Kidney (tissue), 14 donors: ENCODE results near the gene RGPD8. TPM values are rescaled to one million over a fixed set of nuclear protein-coding genes. Genes with fewer than 3 reads are reported as not detected.

Experiments
- DNase-seq, 5 donors: peaks; one replicate each; pipeline ENCODE4 v3.0.0-alpha.2; 2013 to 2020
- FAIRE-seq: peaks from 2 replicates; lab custom pipeline; 2012; peaks lifted over from hg19 to GRCh38; lab: Jason Lieb, UNC
- H3K27ac ChIP-seq, 2 donors: one replicate each; pipeline ENCODE4 v1.7.0; 2013; ENCODE audit warnings: low read depth in 2 of 2, low read length in 2 of 2, inconsistent platforms in 1 of 2
- H3K27me3 ChIP-seq: one replicate; pipeline ENCODE4 v1.7.1; 2013; ENCODE audit warnings: low read length, inconsistent platforms; ENCODE audit not compliant: control insufficient read depth, insufficient read depth
- H3K36me3 ChIP-seq, 3 donors: one replicate each; pipeline versions ENCODE4 v1.7.0 to v1.7.1; 2013; ENCODE audit warnings: low read length in 3 of 3, control low read depth in 1 of 3, inconsistent platforms in 1 of 3; ENCODE audit not compliant: insufficient read depth in 3 of 3, control insufficient read depth in 2 of 3
- H3K4me1 ChIP-seq, 3 donors: one replicate each; pipeline versions ENCODE4 v1.7.0 to v1.7.1; 2013; ENCODE audit warnings: low read length in 3 of 3, inconsistent platforms in 1 of 3, low read depth in 1 of 3; ENCODE audit not compliant: control insufficient read depth in 2 of 3, insufficient read depth in 2 of 3
- H3K4me3 ChIP-seq, 3 donors: one replicate each; pipeline versions ENCODE4 v1.7.0 to v1.8.1; 2013; ENCODE audit warnings: low read length in 3 of 3, control low read depth in 1 of 3, inconsistent platforms in 1 of 3
- H3K9ac ChIP-seq, 3 donors: one replicate each; pipeline versions ENCODE4 v1.7.0 to v1.7.1; 2013; ENCODE audit warnings: low read length in 3 of 3, control low read depth in 1 of 3, inconsistent platforms in 1 of 3
- H3K9me3 ChIP-seq, 3 donors: one replicate each; pipeline versions ENCODE4 v1.7.0 to v1.7.1; 2013; ENCODE audit warnings: low read length in 3 of 3, control low read depth in 1 of 3, inconsistent platforms in 1 of 3; ENCODE audit not compliant: control insufficient read depth in 2 of 3, insufficient read depth in 1 of 3
- intact Hi-C: fragments of 100-400 bp; cut with DNase I; formaldehyde crosslinking; loops from one replicate; pipeline ENCODE4 v1.11.1; 2022
- polyA plus RNA-seq: library from polyadenylated mRNA; stranded (reverse); fragments of 350-450 nt; fragmentation: Illumina TruSeq; extraction: RNeasy Lipid Tissue Mini Kit (QIAGEN cat#74804); gene quantifications from one replicate; pipeline ENCODE4 v1.2.3, GENCODE V29; 2014; ENCODE audit warnings: low read depth, low replicate concordance; ENCODE audit not compliant: insufficient read depth
- total RNA-seq: library from RNA; stranded (reverse); fragmentation: NEBNext Ultra II Directional; extraction: Animal tissue kit (Norgen Biotek cat#: 25700); gene quantifications from one replicate; pipeline ENCODE4 v1.2.1, GENCODE V29; 2021
- TF ChIP-seq, protein P1 (sequence below): IDR thresholded peaks from 3 replicates; pipeline ENCODE4 v1.5.1; 2012; ENCODE audit warnings: mild to moderate bottlenecking, moderate library complexity, borderline replicate concordance; ENCODE audit not compliant: insufficient read depth; ENCODE audit errors: extremely low read depth
- donor health status: control.
- donor health status: control.
- donor health status: control.
- donor health status: control.
- donor health status: control.
- donor health status: DM: yes; HTN: yes; CAD: no.
- donor health status: Normal renal cell carcinoma (clear cell type).

RGPD8 gene
- total and polyA plus RNA-seq, 2 donors from 2014 or later, result 0.77 to 13.8 TPM

DNA sequence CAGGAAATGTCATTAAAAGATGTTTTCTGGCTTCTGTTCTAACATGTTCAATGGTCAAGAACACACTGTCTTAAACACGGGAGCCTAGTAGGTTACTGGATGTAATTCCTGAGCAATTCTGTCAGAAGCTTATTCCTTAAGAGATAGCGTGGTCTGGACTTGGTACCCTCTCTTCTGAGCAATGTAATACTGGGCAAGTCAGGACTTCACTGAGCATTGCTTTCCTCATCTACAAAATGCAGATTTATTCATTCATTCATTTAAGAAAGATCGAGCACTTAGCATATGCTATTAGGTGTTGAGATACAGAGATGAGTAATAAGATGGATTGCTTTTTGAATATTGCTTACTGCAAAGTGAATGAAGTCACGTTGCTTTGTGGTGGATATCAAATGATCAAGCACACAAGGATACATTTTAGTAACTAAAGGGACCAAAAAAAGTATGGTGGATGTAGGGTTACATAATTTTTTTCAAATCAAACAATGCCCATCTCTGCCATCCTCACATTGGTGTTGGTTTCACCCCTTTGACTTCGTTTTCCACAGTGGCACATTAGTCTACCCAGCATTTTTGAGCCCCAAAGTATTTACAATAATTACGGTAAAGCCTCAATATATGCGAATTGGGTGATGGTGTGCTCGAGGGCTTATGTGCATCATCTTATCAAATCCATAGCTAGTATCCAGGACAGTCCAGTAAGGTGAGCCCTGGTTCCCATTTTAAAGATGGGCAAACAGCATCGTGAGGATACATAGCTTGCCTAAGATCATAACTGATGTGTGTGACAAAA, 92.8 kb downstream of the RGPD8 start:
- H3K9me3 ChIP-seq, result no peaks in the 10 kb centered on the region
- no peak overlapping the region for H3K9ac ChIP-seq
- FAIRE-seq, result no peak
- no peaks in the 10 kb centered on the region for H3K27me3 ChIP-seq
- H3K36me3 ChIP-seq, result no peaks in the 10 kb centered on the region
- TF ChIP-seq, protein P1, sequence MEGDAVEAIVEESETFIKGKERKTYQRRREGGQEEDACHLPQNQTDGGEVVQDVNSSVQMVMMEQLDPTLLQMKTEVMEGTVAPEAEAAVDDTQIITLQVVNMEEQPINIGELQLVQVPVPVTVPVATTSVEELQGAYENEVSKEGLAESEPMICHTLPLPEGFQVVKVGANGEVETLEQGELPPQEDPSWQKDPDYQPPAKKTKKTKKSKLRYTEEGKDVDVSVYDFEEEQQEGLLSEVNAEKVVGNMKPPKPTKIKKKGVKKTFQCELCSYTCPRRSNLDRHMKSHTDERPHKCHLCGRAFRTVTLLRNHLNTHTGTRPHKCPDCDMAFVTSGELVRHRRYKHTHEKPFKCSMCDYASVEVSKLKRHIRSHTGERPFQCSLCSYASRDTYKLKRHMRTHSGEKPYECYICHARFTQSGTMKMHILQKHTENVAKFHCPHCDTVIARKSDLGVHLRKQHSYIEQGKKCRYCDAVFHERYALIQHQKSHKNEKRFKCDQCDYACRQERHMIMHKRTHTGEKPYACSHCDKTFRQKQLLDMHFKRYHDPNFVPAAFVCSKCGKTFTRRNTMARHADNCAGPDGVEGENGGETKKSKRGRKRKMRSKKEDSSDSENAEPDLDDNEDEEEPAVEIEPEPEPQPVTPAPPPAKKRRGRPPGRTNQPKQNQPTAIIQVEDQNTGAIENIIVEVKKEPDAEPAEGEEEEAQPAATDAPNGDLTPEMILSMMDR, result no peak
- no peaks in the 10 kb centered on the region for H3K4me1 ChIP-seq
- H3K27ac ChIP-seq, result no peak overlapping the region
- intact Hi-C loops, result no loop called here
- H3K4me3 ChIP-seq, result no peak overlapping the region
- DNase-seq, result no peak

DNA sequence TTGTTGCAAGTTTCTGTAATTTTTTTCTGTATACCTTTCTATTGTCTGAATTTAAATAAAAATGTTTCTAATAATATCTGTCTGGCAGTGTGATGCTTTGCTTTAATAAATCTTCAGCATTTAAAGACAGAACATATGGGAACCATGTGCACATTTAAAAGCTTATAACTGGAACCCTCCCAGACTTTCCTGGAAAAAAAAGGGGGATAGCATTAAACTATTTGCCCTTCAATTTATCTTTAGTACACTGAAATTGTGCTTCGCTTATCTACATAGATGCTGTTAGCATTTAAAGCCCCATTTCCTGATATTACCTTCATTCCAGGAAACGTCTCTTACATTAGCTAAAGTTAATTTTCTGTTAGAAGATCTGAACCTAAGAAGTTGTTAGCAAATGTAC, 93.5 kb downstream of the RGPD8 start:
- TF ChIP-seq, protein P1, result no peak
- no peaks in the 10 kb centered on the region for H3K36me3 ChIP-seq
- H3K27me3 ChIP-seq, result no peaks in the 10 kb centered on the region
- H3K4me1 ChIP-seq, result no peaks in the 10 kb centered on the region
- DNase-seq (peak in 2 of 5 donors; percentile 17 to 32), FAIRE-seq (no peak)
- no peak overlapping the region for H3K27ac ChIP-seq
- H3K9me3 ChIP-seq, result no peaks in the 10 kb centered on the region
- no peak overlapping the region for H3K9ac ChIP-seq
- intact Hi-C loops, result no loop called here
- H3K4me3 ChIP-seq, result no peak overlapping the region

DNA sequence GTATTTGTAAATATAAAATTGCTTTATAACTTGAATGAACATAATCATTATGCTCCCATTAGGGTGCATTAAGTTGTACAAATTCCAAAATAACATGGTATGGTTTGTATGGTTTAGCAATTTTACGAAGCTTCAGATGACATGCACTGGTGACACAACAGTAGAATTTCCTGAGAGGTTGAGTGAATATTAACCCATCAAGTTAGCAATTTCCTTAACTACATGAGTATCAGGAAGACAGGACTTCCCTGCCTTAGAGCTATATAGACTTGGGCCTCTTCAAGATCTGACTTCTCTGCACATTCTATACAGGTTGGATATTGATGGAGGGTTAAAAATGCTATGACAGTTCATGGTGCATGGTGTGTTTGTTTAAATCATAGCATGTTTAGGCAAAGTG, 97.8 kb downstream of the RGPD8 start:
- Histone ChIP-seq H3K4me3 (no peak overlapping the region), H3K9ac (no peak overlapping the region), H3K27me3 (no peaks in the 10 kb centered on the region), H3K9me3 (no peaks in the 10 kb centered on the region), H3K36me3 (peaks cover 2 to 8% (median 4%) of the 10 kb centered on the region in 3 donors), H3K4me1 (no peaks in the 10 kb centered on the region), H3K27ac (no peak overlapping the region)
- intact Hi-C loops, result no loop called here
- TF ChIP-seq, protein P1, result no peak
- DNase-seq (peak in 2 of 5 donors; percentile 26 to 32), FAIRE-seq (no peak)
